ENCODE results near the gene CCDC197.

Gene CCDC197

GRCh38 chr14:93974833-93975232 is 22.3 kb upstream of the CCDC197 start:
- H3K27ac ChIP-seq, result peak overlapping the region; percentile 100
- H3K79me2 ChIP-seq (ENCODE audit: insufficient read depth, low read depth), result no peaks in the 10 kb centered on the region
- H3K4me3 ChIP-seq (IDR thresholded peaks at IDR 0.05; ENCODE audit: insufficient read depth, low read depth, low read length), result no peak overlapping the region
- H2AFZ ChIP-seq (ENCODE audit: low read depth), result no peak overlapping the region
- H3K9ac ChIP-seq, result no peak overlapping the region
- no peaks in the 10 kb centered on the region for H3K36me3 ChIP-seq (ENCODE audit: insufficient read depth)
- TF ChIP-seq CTCF (conservative IDR thresholded peaks at IDR 0.05; ENCODE audit: low read depth, low read length), result no peak
- peaks cover 97% of the 10 kb centered on the region for H3K4me1 ChIP-seq (ENCODE audit: low read depth, poor library complexity, severe bottlenecking)
- peak overlapping the region; percentile 39; the same call in 1 of the 2 replicates for H3K4me2 ChIP-seq
- H4K20me1 ChIP-seq (ENCODE audit: insufficient read depth), result no peaks in the 10 kb centered on the region
- no peaks in the 10 kb centered on the region for H3K27me3 ChIP-seq (ENCODE audit: insufficient read depth, low read depth)

GRCh38 chr14:93975791-93976476 is 21.2 kb upstream of the CCDC197 start:
- Histone ChIP-seq H3K79me2 (ENCODE audit: insufficient read depth, low read depth) (no peaks in the 10 kb centered on the region), H2AFZ (ENCODE audit: low read depth) (peak overlapping the region; percentile 47; the same call in 1 of the 2 replicates), H3K27me3 (ENCODE audit: insufficient read depth, low read depth) (no peaks in the 10 kb centered on the region), H3K4me3 (IDR thresholded peaks at IDR 0.05; ENCODE audit: insufficient read depth, low read depth, low read length) (no peak overlapping the region), H4K20me1 (ENCODE audit: insufficient read depth) (no peaks in the 10 kb centered on the region), H3K36me3 (ENCODE audit: insufficient read depth) (no peaks in the 10 kb centered on the region), H3K4me1 (ENCODE audit: low read depth, poor library complexity, severe bottlenecking) (peaks cover 98% of the 10 kb centered on the region), H3K27ac (peak overlapping the region; percentile 100), H3K4me2 (peak overlapping the region; percentile 91), H3K9ac (peak overlapping the region; percentile 54)
- TF ChIP-seq CTCF (conservative IDR thresholded peaks at IDR 0.05; ENCODE audit: low read depth, low read length), result 0 out of 2 replicates have a peak, but pooled peaks have one; percentile 12

- Histone ChIP-seq H3K79me2 (ENCODE audit: insufficient read depth, low read depth) (no peaks in the 10 kb centered on the region), H3K27ac (peak within 1 kb of the TSS; percentile 100), H3K4me2 (peak within 1 kb of the TSS; percentile 91), H3K36me3 (ENCODE audit: insufficient read depth) (no peaks in the 10 kb centered on the region), H3K4me1 (ENCODE audit: low read depth, poor library complexity, severe bottlenecking) (peaks cover 100% of the 10 kb centered on the region), H2AFZ (ENCODE audit: low read depth) (peak within 1 kb of the TSS; percentile 47), H4K20me1 (ENCODE audit: insufficient read depth) (no peaks in the 10 kb centered on the region), H3K9ac (peak within 1 kb of the TSS; percentile 54), H3K27me3 (ENCODE audit: insufficient read depth, low read depth) (no peaks in the 10 kb centered on the region), H3K4me3 (IDR thresholded peaks at IDR 0.05; ENCODE audit: insufficient read depth, low read depth, low read length) (no peak within 1 kb of the TSS)
- TF ChIP-seq CTCF (conservative IDR thresholded peaks at IDR 0.05; ENCODE audit: low read depth, low read length), result 0 out of 2 replicates have a peak, but pooled peaks have one; percentile 9
Measured at GRCh38 chr14:93976477-93977057, 20.5 kb upstream of the CCDC197 start, which contains the start of gene ASB2. ASB2 (minus strand) TSS chr14:93976570; CDS start chr14:93964539, 12,031 bp downstream.

- no peaks in the 10 kb centered on the region for H3K36me3 ChIP-seq (ENCODE audit: insufficient read depth)
- no peak overlapping the region for H3K4me3 ChIP-seq (IDR thresholded peaks at IDR 0.05; ENCODE audit: insufficient read depth, low read depth, low read length)
- H4K20me1 ChIP-seq (ENCODE audit: insufficient read depth), result no peaks in the 10 kb centered on the region
- H3K4me1 ChIP-seq (ENCODE audit: low read depth, poor library complexity, severe bottlenecking), result peaks cover 100% of the 10 kb centered on the region
- peak overlapping the region; percentile 100 for H3K27ac ChIP-seq
- H3K79me2 ChIP-seq (ENCODE audit: insufficient read depth, low read depth), result no peaks in the 10 kb centered on the region
- peak overlapping the region; percentile 54; the same call in 1 of the 2 replicates for H3K9ac ChIP-seq
- peak overlapping the region; percentile 91 for H3K4me2 ChIP-seq
- TF ChIP-seq CTCF (conservative IDR thresholded peaks at IDR 0.05; ENCODE audit: low read depth, low read length), result no peak
- H2AFZ ChIP-seq (ENCODE audit: low read depth), result peak overlapping the region; percentile 47; the same call in 1 of the 2 replicates
- no peaks in the 10 kb centered on the region for H3K27me3 ChIP-seq (ENCODE audit: insufficient read depth, low read depth)
Measured at GRCh38 chr14:93977171-93977570, 19.9 kb upstream of the CCDC197 start.

All from KMS-11 (cell line).